Choroid plexus epithelial cell (primary cell): ENCODE measurements around the gene GPHA2.

Source experiments
- DNase-seq: peaks from one replicate; pipeline ENCODE4 v3.0.0-alpha.2; 2010; ENCODE audit warnings: low read depth
- H3K4me3 ChIP-seq: 2 replicates; pipeline ENCODE4 v1.5.1; 2011; ENCODE audit warnings: low read depth, mild to moderate bottlenecking, control low read depth, low read length, moderate library complexity
- TF ChIP-seq, protein P1 (sequence below): conservative IDR thresholded peaks from 2 replicates; pipeline ENCODE4 v1.5.1; 2011; ENCODE audit warnings: low read depth, mild to moderate bottlenecking, control low read depth, inconsistent platforms, low read length, moderate library complexity

GPHA2 gene

DNA sequence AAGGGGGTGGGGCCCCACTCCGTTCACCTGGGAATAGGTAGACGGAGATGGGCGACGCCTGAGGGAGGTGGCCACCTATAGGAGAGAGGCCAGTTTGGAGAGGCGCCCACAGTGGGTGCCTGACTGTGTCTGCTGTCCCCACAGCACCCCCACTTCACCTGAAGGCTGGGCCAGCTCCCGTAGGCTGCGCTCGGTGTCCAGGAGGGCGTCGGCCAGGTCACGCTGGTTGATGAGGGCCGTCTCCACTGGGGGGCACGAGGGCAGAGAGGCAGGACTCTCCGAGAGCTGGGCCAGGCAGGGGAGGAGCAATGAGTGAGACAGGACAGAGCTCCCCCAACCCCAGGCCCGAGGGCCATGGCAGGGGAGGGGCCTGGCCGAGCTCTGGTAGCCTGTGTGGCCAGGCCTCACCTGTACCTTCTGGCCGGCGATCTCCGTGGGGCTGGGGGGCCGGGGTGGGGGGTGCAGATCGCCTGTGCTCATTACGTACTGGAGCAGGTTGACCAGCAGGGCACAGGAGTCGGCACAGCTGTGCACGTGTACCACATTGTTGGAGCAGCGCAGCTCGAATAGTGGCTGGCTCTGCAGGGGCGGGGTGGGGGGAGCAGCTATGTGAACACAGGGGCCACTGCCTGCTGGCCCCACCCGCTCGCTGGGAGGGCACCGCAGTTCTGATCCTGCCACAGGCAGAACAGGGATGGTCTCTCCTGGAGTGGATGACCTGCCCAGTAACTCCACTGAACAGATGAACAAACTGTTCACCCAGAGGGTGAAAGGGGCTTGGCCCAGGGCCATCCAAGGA, 33.4 kb downstream of the GPHA2 start:
- H3K4me3 ChIP-seq, result no peak overlapping the region
- TF ChIP-seq, protein P1, sequence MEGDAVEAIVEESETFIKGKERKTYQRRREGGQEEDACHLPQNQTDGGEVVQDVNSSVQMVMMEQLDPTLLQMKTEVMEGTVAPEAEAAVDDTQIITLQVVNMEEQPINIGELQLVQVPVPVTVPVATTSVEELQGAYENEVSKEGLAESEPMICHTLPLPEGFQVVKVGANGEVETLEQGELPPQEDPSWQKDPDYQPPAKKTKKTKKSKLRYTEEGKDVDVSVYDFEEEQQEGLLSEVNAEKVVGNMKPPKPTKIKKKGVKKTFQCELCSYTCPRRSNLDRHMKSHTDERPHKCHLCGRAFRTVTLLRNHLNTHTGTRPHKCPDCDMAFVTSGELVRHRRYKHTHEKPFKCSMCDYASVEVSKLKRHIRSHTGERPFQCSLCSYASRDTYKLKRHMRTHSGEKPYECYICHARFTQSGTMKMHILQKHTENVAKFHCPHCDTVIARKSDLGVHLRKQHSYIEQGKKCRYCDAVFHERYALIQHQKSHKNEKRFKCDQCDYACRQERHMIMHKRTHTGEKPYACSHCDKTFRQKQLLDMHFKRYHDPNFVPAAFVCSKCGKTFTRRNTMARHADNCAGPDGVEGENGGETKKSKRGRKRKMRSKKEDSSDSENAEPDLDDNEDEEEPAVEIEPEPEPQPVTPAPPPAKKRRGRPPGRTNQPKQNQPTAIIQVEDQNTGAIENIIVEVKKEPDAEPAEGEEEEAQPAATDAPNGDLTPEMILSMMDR, result no peak
- DNase-seq, result no peak

DNA sequence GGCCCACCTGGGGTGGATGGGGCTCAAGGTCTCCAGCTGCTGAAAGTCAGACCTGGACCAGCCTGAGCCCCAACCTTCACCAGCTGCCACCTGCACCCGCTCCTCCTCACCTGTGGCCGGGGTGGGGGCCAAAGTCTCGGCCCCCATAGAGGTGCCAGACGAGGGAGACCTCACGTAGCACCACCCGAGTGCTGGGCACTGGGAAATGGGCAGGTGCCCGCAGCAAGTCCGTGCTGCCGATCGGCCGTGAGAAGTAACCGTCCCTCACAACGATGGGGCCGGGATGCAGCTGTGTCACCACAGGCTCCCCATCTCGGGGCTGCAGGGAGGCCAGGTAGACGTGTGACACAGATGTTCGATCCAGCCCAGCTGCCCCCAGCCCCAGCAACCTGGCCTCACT, 34.9 kb downstream of the GPHA2 start:
- no peak for DNase-seq
- no peak overlapping the region for H3K4me3 ChIP-seq
- TF ChIP-seq, protein P1, result no peak

DNA sequence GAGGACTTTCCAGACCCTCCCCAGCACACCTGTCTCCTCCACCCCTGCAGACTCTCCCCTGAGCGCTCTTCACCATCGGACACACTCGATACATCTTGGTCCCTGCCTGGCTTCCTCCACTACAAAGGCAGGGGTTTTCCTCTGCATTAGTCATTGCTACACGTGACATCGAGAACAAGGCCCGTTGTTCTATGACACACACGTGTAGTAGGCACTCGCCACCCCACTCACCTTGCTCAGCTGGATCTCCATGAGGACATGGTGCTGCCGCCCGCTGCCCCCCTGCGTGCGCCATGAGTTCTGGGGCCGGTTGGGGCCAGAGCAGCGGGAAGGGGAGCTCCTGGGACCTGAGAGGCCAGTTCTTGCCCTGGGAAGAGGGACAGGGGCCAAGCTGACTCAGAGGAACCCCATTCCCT, 35.4 kb downstream of the GPHA2 start:
- H3K4me3 ChIP-seq, result no peak overlapping the region
- no peak for DNase-seq
- TF ChIP-seq, protein P1, result no peak

DNA sequence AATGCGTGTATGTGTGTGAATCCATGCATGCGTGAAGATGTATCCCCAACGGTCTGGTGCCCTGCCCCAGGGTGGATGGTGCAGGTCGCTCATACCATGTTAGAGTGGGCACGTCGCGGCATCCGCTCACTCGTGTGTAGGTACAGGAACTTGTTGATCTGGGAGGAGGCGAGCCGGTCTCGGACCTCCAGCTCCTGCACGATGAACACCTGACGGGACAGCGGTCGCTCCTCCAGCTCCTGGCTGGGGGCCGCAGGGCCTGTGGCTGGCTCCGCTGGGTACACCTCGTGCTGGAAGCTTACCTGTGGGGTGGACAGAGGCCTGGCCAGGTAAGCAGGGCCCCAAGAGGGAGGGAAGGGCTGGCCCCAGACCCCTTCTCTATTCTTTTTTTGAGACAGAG, 37.2 kb downstream of the GPHA2 start:
- TF ChIP-seq, protein P1, result no peak
- no peak overlapping the region for H3K4me3 ChIP-seq
- no peak for DNase-seq

DNA sequence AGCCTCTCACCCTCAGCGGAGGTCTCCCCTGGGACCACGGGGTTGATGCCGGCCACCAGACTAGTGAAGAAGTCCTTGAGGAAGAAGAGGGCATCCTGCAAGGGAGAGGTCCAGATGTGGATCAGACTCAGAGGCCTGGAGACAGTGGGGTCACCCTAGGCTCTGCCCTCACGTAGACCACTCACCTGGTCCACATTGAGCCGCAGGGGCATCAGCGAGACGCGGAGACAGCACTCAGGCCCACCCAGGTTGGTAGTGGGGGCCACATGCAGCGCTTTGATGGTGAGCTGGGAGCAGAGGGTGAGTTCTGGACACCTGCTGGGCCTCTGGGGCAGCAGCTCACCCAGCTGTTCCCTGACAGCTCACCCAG, 37.6 kb downstream of the GPHA2 start:
- TF ChIP-seq, protein P1, result no peak
- H3K4me3 ChIP-seq, result no peak overlapping the region
- no peak for DNase-seq

DNA sequence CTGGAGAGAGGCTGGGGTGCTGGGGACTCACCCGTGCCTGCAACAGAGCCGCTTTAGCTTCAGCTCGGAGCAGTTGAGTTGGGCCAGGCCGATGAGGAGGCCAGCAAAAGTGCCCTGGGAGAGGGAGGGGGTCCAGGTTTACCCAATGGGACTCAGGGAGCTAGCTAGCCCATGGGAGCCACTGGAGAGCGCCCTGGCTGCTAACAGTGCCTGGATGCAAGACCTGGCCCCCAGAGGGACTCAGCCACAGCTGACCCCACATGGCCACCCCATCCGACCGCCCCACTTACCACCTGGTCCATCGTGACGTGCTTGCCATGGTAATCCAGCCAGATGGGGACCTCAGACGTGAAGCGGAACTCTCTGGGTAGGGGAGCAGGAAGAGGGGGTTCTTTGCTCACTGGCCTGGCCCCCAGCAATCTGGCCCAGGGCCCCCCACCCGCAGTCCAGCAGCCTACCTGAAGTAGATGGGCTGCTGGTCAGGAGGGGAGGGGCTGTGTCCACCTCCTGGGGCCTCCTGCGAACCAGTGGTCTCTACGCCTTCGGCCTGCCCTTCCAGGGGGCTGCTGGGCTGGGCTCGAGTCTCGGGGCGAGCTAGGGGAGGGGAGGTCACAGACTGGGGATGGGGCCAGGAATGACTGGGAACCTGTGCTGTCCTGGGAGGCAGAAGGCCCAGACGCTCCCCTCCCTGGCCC, 38.2 kb downstream of the GPHA2 start:
- TF ChIP-seq, protein P1, result no peak

DNA sequence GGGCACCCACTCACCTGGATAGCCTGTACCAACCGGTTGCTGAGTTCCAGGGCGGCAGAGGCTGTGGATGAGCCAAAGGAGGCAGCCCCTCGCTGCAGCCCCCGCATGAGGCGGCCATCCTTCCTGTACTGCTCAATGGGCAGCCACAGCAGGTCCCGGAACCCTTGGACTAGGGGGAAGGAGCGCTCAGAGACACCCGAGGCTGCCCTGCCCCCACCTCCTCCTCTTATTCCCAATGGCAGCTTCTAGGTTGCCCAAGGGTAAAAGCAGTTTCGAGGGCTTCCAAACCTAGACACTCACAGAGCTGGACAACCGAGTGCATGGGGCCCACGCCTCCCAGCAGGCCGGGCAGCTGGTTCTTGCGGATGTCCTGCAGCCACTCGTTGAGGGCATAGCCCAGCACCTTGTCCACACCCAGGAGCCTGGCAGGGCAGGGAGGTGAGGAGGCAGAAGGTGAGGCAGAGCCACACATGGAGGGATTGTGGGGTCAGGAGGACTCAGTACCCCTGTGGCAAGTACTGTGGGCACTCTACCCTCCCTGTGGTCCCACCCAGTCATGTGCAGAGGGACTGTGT, 39.2 kb downstream of the GPHA2 start:
- TF ChIP-seq, protein P1, result no peak
- DNase-seq, result no peak
- no peak overlapping the region for H3K4me3 ChIP-seq

More for the DNA sequence above, 38.2 kb downstream of the GPHA2 start:
- no peak for DNase-seq
- H3K4me3 ChIP-seq, result no peak overlapping the region
